ENCODE measurements around the gene ZNF480.

Gene ZNF480

DNA sequence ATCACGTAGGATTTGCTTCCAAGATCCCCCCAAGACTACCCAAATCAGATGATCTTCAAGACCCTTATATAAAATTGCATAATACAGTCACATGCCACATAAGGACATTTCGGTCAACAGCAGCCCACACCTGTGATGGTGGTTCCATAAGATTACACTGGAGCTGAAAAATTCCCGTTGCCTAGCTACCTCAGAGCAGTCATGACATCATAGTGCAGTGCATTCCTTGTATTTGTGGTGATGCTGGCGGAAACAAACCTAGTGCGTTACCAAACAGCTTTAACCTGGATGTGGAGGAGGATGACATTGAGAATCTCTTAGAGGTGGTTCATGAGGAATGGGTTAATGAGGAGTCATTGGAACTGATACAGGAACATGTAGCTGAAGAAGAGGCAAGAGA, 22.8 kb upstream of the ZNF480 start:
- H3K4me3 ChIP-seq (ENCODE audit: low read length), result no peak overlapping the region
- H2AFZ ChIP-seq (ENCODE audit: low read length), result no peak overlapping the region
- no peaks in the 10 kb centered on the region for H3K4me1 ChIP-seq (ENCODE audit: low read length)
- no peak overlapping the region for H3K4me2 ChIP-seq (ENCODE audit: low read depth, low read length)
- peaks cover 3% of the 10 kb centered on the region for H3K36me3 ChIP-seq (replicated peaks; ENCODE audit: insufficient read depth, low read length)
- no peak for DNase-seq
- peaks cover 88% of the 10 kb centered on the region for H3K79me2 ChIP-seq (ENCODE audit: low read length)
- 0 out of 2 replicates have a peak, but pooled peaks cover 3% of the 10 kb centered on the region for H3F3A ChIP-seq (ENCODE audit: insufficient read depth, low read length)
- TF ChIP-seq EZH2phosphoT487 (IDR thresholded peaks at IDR 0.05; ENCODE audit: low read length), result no peak
- TF ChIP-seq EZH2 (optimal IDR thresholded peaks at IDR 0.05; ENCODE audit: low read depth, low read length), result no peak
- TF ChIP-seq CTCF (IDR thresholded peaks at IDR 0.05; ENCODE audit: low read length), result no peak
- H3K27me3 ChIP-seq (replicated peaks; ENCODE audit: insufficient read depth, low read length), result no peaks in the 10 kb centered on the region
- no peak overlapping the region for H3K9ac ChIP-seq (ENCODE audit: low read length)
- H3K9me2 ChIP-seq (replicated peaks; ENCODE audit: insufficient read depth, low read length), result no peaks in the 10 kb centered on the region
- H3K27ac ChIP-seq (ENCODE audit: low read length), result no peak overlapping the region
- H4K20me1 ChIP-seq (ENCODE audit: insufficient read depth, low read length), result no peaks in the 10 kb centered on the region
- no peaks in the 10 kb centered on the region for H3K9me3 ChIP-seq (replicated peaks; ENCODE audit: insufficient read depth, low read length)

GRCh38 chr19:52275988-52276387, 21.0 kb upstream of the ZNF480 start:
- Histone ChIP-seq H4K20me1 (ENCODE audit: insufficient read depth, low read length) (no peaks in the 10 kb centered on the region), H3K9ac (ENCODE audit: low read length) (no peak overlapping the region), H3K27me3 (replicated peaks; ENCODE audit: insufficient read depth, low read length) (no peaks in the 10 kb centered on the region), H3K9me3 (replicated peaks; ENCODE audit: insufficient read depth, low read length) (no peaks in the 10 kb centered on the region), H3K27ac (ENCODE audit: low read length) (no peak overlapping the region), H3K4me3 (ENCODE audit: low read length) (no peak overlapping the region), H3F3A (ENCODE audit: insufficient read depth, low read length) (no peaks in the 10 kb centered on the region), H3K4me2 (ENCODE audit: low read depth, low read length) (no peak overlapping the region), H3K79me2 (ENCODE audit: low read length) (peaks cover 83% of the 10 kb centered on the region), H3K4me1 (ENCODE audit: low read length) (no peaks in the 10 kb centered on the region), H3K9me2 (replicated peaks; ENCODE audit: insufficient read depth, low read length) (no peaks in the 10 kb centered on the region), H3K36me3 (replicated peaks; ENCODE audit: insufficient read depth, low read length) (peaks cover 3% of the 10 kb centered on the region), H2AFZ (ENCODE audit: low read length) (no peak overlapping the region)
- DNase-seq, result no peak
- TF ChIP-seq CTCF (IDR thresholded peaks at IDR 0.05; ENCODE audit: low read length) (no peak), EZH2 (optimal IDR thresholded peaks at IDR 0.05; ENCODE audit: low read depth, low read length) (no peak), EZH2phosphoT487 (IDR thresholded peaks at IDR 0.05; ENCODE audit: low read length) (no peak)

DNA sequence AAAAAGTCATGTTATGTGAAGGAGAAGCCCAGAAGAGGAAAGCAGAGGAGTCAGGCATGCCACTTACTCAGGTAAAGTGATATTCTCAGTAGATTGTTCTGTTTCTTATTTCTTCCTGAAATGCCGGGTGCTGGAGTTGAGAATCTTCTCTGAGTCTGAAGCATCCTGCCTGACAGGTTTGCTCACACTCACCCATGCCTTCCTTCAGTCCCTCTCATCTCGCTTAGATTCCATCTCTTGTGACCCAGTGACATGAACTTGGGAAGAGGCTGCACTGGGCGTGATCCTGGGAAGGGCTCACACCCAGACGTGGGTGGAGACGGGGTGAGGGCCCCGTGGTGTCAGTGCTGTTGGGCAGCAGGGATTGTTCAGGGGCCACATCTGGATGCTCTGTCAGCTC, 19.5 kb upstream of the ZNF480 start:
- H3K9me2 ChIP-seq (replicated peaks; ENCODE audit: insufficient read depth, low read length), result no peaks in the 10 kb centered on the region
- peaks cover 78% of the 10 kb centered on the region for H3K79me2 ChIP-seq (ENCODE audit: low read length)

More for the DNA sequence above, 19.5 kb upstream of the ZNF480 start:
- Histone ChIP-seq H2AFZ (ENCODE audit: low read length) (no peak overlapping the region), H4K20me1 (ENCODE audit: insufficient read depth, low read length) (no peaks in the 10 kb centered on the region), H3F3A (ENCODE audit: insufficient read depth, low read length) (no peaks in the 10 kb centered on the region), H3K9ac (ENCODE audit: low read length) (no peak overlapping the region), H3K4me3 (ENCODE audit: low read length) (no peak overlapping the region), H3K27me3 (replicated peaks; ENCODE audit: insufficient read depth, low read length) (no peaks in the 10 kb centered on the region), H3K36me3 (replicated peaks; ENCODE audit: insufficient read depth, low read length) (peaks cover 3% of the 10 kb centered on the region), H3K9me3 (replicated peaks; ENCODE audit: insufficient read depth, low read length) (no peaks in the 10 kb centered on the region), H3K27ac (ENCODE audit: low read length) (no peak overlapping the region), H3K4me1 (ENCODE audit: low read length) (no peaks in the 10 kb centered on the region), H3K4me2 (ENCODE audit: low read depth, low read length) (no peak overlapping the region)
- DNase-seq, result no peak
- TF ChIP-seq EZH2phosphoT487 (IDR thresholded peaks at IDR 0.05; ENCODE audit: low read length), result no peak
- TF ChIP-seq EZH2 (optimal IDR thresholded peaks at IDR 0.05; ENCODE audit: low read depth, low read length), result no peak
- no peak for TF ChIP-seq CTCF (IDR thresholded peaks at IDR 0.05; ENCODE audit: low read length)

Data from MM.1S (cell line).